Measurements from ENCODE around the gene INKA1.
"Not testable (repeated sequence)": the region's sequence is repeated elsewhere in the genome, so short reads cannot be mapped to it uniquely, and the experiment has no call there.

INKA1 gene

GRCh38 chr3:49776101-49776500 is 27.0 kb upstream of the INKA1 start:
- not testable (repeated sequence) for H3K27me3 ChIP-seq (ENCODE audit: control insufficient read depth, insufficient read depth, low read length); H3K9me3 ChIP-seq (ENCODE audit: control insufficient read depth, insufficient read depth, low read length); H3K36me3 ChIP-seq (ENCODE audit: control insufficient read depth, insufficient read depth, low read length); H3K4me3 ChIP-seq (ENCODE audit: low read depth, low read length); H3K4me1 ChIP-seq (ENCODE audit: control insufficient read depth, insufficient read depth, low read length); H3K9ac ChIP-seq (ENCODE audit: low read depth, low read length)

- no peak overlapping the region for H3K9ac ChIP-seq (ENCODE audit: low read depth, low read length)
- H3K27me3 ChIP-seq (ENCODE audit: control insufficient read depth, insufficient read depth, low read length): no peaks in the 10 kb centered on the region
- no peak overlapping the region for H3K4me3 ChIP-seq (ENCODE audit: low read depth, low read length)
- H3K4me1 ChIP-seq (ENCODE audit: control insufficient read depth, insufficient read depth, low read length): no peaks in the 10 kb centered on the region
- H3K9me3 ChIP-seq (ENCODE audit: control insufficient read depth, insufficient read depth, low read length): no peaks in the 10 kb centered on the region
- H3K36me3 ChIP-seq (ENCODE audit: control insufficient read depth, insufficient read depth, low read length): peaks cover 3% of the 10 kb centered on the region
Measured at GRCh38 chr3:49779358-49780079, 23.5 kb upstream of the INKA1 start.

GRCh38 chr3:49780080-49780974 is 22.7 kb upstream of the INKA1 start:
- Histone ChIP-seq H3K36me3 (ENCODE audit: control insufficient read depth, insufficient read depth, low read length) (peaks cover 3% of the 10 kb centered on the region), H3K9ac (ENCODE audit: low read depth, low read length) (no peak overlapping the region), H3K4me1 (ENCODE audit: control insufficient read depth, insufficient read depth, low read length) (no peaks in the 10 kb centered on the region), H3K4me3 (ENCODE audit: low read depth, low read length) (no peak overlapping the region), H3K9me3 (ENCODE audit: control insufficient read depth, insufficient read depth, low read length) (no peaks in the 10 kb centered on the region), H3K27me3 (ENCODE audit: control insufficient read depth, insufficient read depth, low read length) (no peaks in the 10 kb centered on the region)

GRCh38 chr3:49780975-49781365 is 22.1 kb upstream of the INKA1 start:
- H3K9me3 ChIP-seq (ENCODE audit: control insufficient read depth, insufficient read depth, low read length); H3K4me1 ChIP-seq (ENCODE audit: control insufficient read depth, insufficient read depth, low read length); H3K36me3 ChIP-seq (ENCODE audit: control insufficient read depth, insufficient read depth, low read length); H3K4me3 ChIP-seq (ENCODE audit: low read depth, low read length); H3K27me3 ChIP-seq (ENCODE audit: control insufficient read depth, insufficient read depth, low read length); H3K9ac ChIP-seq (ENCODE audit: low read depth, low read length): not testable (repeated sequence)

- Histone ChIP-seq H3K9ac (ENCODE audit: low read depth, low read length) (no peak overlapping the region), H3K27me3 (ENCODE audit: control insufficient read depth, insufficient read depth, low read length) (no peaks in the 10 kb centered on the region), H3K36me3 (ENCODE audit: control insufficient read depth, insufficient read depth, low read length) (peaks cover 3% of the 10 kb centered on the region), H3K9me3 (ENCODE audit: control insufficient read depth, insufficient read depth, low read length) (no peaks in the 10 kb centered on the region), H3K4me1 (ENCODE audit: control insufficient read depth, insufficient read depth, low read length) (no peaks in the 10 kb centered on the region), H3K4me3 (ENCODE audit: low read depth, low read length) (no peak overlapping the region)
Measured at GRCh38 chr3:49781415-49782199, 21.5 kb upstream of the INKA1 start.

- H3K4me1 ChIP-seq (ENCODE audit: control insufficient read depth, insufficient read depth, low read length); H3K9ac ChIP-seq (ENCODE audit: low read depth, low read length); H3K27me3 ChIP-seq (ENCODE audit: control insufficient read depth, insufficient read depth, low read length); H3K4me3 ChIP-seq (ENCODE audit: low read depth, low read length); H3K9me3 ChIP-seq (ENCODE audit: control insufficient read depth, insufficient read depth, low read length); H3K36me3 ChIP-seq (ENCODE audit: control insufficient read depth, insufficient read depth, low read length): not testable (repeated sequence)
Measured at GRCh38 chr3:49782277-49782676, 20.8 kb upstream of the INKA1 start.

- H3K4me3 ChIP-seq (ENCODE audit: low read depth, low read length): peak overlapping the region; percentile 89
- peaks cover 6% of the 10 kb centered on the region for H3K4me1 ChIP-seq (ENCODE audit: control insufficient read depth, insufficient read depth, low read length)
- H3K9ac ChIP-seq (ENCODE audit: low read depth, low read length): peak overlapping the region; percentile 77
- peaks cover 3% of the 10 kb centered on the region for H3K36me3 ChIP-seq (ENCODE audit: control insufficient read depth, insufficient read depth, low read length)
- no peaks in the 10 kb centered on the region for H3K27me3 ChIP-seq (ENCODE audit: control insufficient read depth, insufficient read depth, low read length)
- no peaks in the 10 kb centered on the region for H3K9me3 ChIP-seq (ENCODE audit: control insufficient read depth, insufficient read depth, low read length)
Measured at GRCh38 chr3:49785565-49786356, 17.3 kb upstream of the INKA1 start.

GRCh38 chr3:49786357-49787181 is 16.5 kb upstream of the INKA1 start, which contains the start of gene IP6K1:
TSS of gene IP6K1 (minus strand) at chr3:49786542. CDS start at chr3:49748040, 38,502 bp downstream.
- no peaks in the 10 kb centered on the region for H3K9me3 ChIP-seq (ENCODE audit: control insufficient read depth, insufficient read depth, low read length)
- peaks cover 6% of the 10 kb centered on the region for H3K4me1 ChIP-seq (ENCODE audit: control insufficient read depth, insufficient read depth, low read length)
- H3K27me3 ChIP-seq (ENCODE audit: control insufficient read depth, insufficient read depth, low read length): no peaks in the 10 kb centered on the region
- H3K36me3 ChIP-seq (ENCODE audit: control insufficient read depth, insufficient read depth, low read length): peaks cover 3% of the 10 kb centered on the region
- peak within 1 kb of the TSS; percentile 89 for H3K4me3 ChIP-seq (ENCODE audit: low read depth, low read length)
- H3K9ac ChIP-seq (ENCODE audit: low read depth, low read length): peak within 1 kb of the TSS; percentile 77

GRCh38 chr3:49787182-49787464 is 15.9 kb upstream of the INKA1 start:
- H3K9ac ChIP-seq (ENCODE audit: low read depth, low read length): no peak overlapping the region
- H3K4me3 ChIP-seq (ENCODE audit: low read depth, low read length): peak overlapping the region; percentile 53
- H3K27me3 ChIP-seq (ENCODE audit: control insufficient read depth, insufficient read depth, low read length): no peaks in the 10 kb centered on the region
- peaks cover 3% of the 10 kb centered on the region for H3K36me3 ChIP-seq (ENCODE audit: control insufficient read depth, insufficient read depth, low read length)
- H3K9me3 ChIP-seq (ENCODE audit: control insufficient read depth, insufficient read depth, low read length): no peaks in the 10 kb centered on the region
- peaks cover 6% of the 10 kb centered on the region for H3K4me1 ChIP-seq (ENCODE audit: control insufficient read depth, insufficient read depth, low read length)

- H3K9me3 ChIP-seq (ENCODE audit: control insufficient read depth, insufficient read depth, low read length): no peaks in the 10 kb centered on the region
- no peak overlapping the region for H3K9ac ChIP-seq (ENCODE audit: low read depth, low read length)
- H3K4me1 ChIP-seq (ENCODE audit: control insufficient read depth, insufficient read depth, low read length): peaks cover 6% of the 10 kb centered on the region
- peaks cover 3% of the 10 kb centered on the region for H3K36me3 ChIP-seq (ENCODE audit: control insufficient read depth, insufficient read depth, low read length)
- H3K4me3 ChIP-seq (ENCODE audit: low read depth, low read length): no peak overlapping the region
- H3K27me3 ChIP-seq (ENCODE audit: control insufficient read depth, insufficient read depth, low read length): no peaks in the 10 kb centered on the region
Measured at GRCh38 chr3:49787536-49787935, 15.5 kb upstream of the INKA1 start.
